ENCODE results near the gene SUGCT.
"Not testable (repeated sequence)": the region's sequence is repeated elsewhere in the genome, so short reads cannot be mapped to it uniquely, and the experiment has no call there.

The SUGCT gene

GRCh38 chr7:40243076-40243475, 108.3 kb downstream of the SUGCT start:
- POLR2A ChIA-PET: no interaction called here
- no peak for TF ChIP-seq CTCF (IDR thresholded peaks at IDR 0.05; ENCODE audit: control extremely low read depth, extremely low read depth, low read depth, missing control alignments)
- DNase-seq (ENCODE audit: extremely low spot score): no peak
- CTCF ChIA-PET: no interaction called here

DNA sequence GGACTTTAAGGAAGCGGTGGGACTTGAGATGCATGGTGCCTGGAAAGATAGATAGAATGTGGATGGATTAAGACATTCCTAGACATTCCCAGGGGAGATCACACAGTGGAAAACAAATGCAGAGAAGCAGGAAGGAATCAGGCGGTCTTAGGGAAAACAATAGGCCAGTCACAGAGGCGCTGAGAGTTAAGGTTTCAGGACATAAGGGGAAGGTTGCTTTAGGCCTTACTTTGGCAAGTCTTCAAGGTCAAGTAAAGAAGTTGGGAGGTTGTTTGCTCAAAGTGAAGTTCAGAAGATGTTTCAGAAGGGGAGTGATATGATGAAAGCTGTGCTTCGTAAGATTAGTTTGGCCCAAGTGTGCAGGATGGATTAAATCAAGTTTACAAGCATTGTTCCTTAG, 109.4 kb downstream of the SUGCT start:
- no peak for DNase-seq (ENCODE audit: extremely low spot score)
- POLR2A ChIA-PET: no interaction called here
- no peak for TF ChIP-seq CTCF (IDR thresholded peaks at IDR 0.05; ENCODE audit: control extremely low read depth, extremely low read depth, low read depth, missing control alignments)
- CTCF ChIA-PET: no interaction called here

- no peak for DNase-seq (ENCODE audit: extremely low spot score)
- TF ChIP-seq CTCF (IDR thresholded peaks at IDR 0.05; ENCODE audit: control extremely low read depth, extremely low read depth, low read depth, missing control alignments): no peak
- CTCF ChIA-PET: no interaction called here
- POLR2A ChIA-PET: no interaction called here
Measured at GRCh38 chr7:40248681-40249080, 113.9 kb downstream of the SUGCT start.

GRCh38 chr7:40253444-40253843, 118.6 kb downstream of the SUGCT start:
- DNase-seq (ENCODE audit: extremely low spot score); POLR2A ChIA-PET: not testable (repeated sequence)
- CTCF ChIA-PET: interaction anchor here (0.8 to 1.8 kb wide), 2 partner anchors 20 to 23 kb away, joined by 3 to 9 read pairs; no protein-coding TSS in a partner anchor

- CTCF ChIA-PET: interaction anchor here (1.2 kb wide), 1 partner anchor 32 kb away, joined by 3 read pairs; no protein-coding TSS in a partner anchor
- no peak for TF ChIP-seq CTCF (IDR thresholded peaks at IDR 0.05; ENCODE audit: control extremely low read depth, extremely low read depth, low read depth, missing control alignments)
- POLR2A ChIA-PET: no interaction called here
- DNase-seq (ENCODE audit: extremely low spot score): no peak
Measured at GRCh38 chr7:40263752-40264390, 129.1 kb downstream of the SUGCT start.

- POLR2A ChIA-PET: no interaction called here
- TF ChIP-seq CTCF (IDR thresholded peaks at IDR 0.05; ENCODE audit: control extremely low read depth, extremely low read depth, low read depth, missing control alignments): no peak
- CTCF ChIA-PET: no interaction called here
Measured at GRCh38 chr7:40267583-40267982, 132.8 kb downstream of the SUGCT start.

GRCh38 chr7:40268810-40269209, 134.0 kb downstream of the SUGCT start:
- POLR2A ChIA-PET; DNase-seq (ENCODE audit: extremely low spot score); CTCF ChIA-PET: not testable (repeated sequence)

More at GRCh38 chr7:40267583-40267982, 132.8 kb downstream of the SUGCT start:
- no peak for DNase-seq (ENCODE audit: extremely low spot score)

- ChIA-PET POLR2A (no interaction called here), CTCF (no interaction called here)
- TF ChIP-seq CTCF (IDR thresholded peaks at IDR 0.05; ENCODE audit: control extremely low read depth, extremely low read depth, low read depth, missing control alignments): no peak
- DNase-seq (ENCODE audit: extremely low spot score): no peak
Measured at GRCh38 chr7:40276061-40276460, 141.3 kb downstream of the SUGCT start.
